Progenitor cell of endocrine pancreas (in vitro differentiated cells): Measurements from ENCODE around the gene PRKAR1B. TPM values are rescaled to one million over a fixed set of nuclear protein-coding genes. Genes with fewer than 3 reads are reported as not detected.

ENCODE experiments used
- DNase-seq: peaks from one replicate; pipeline ENCODE4 v3.0.0; 2021; ENCODE audit warnings: low spot score; ENCODE audit not compliant: unreplicated experiment
- H3K27ac Mint-ChIP-seq: 2 replicates; pipeline ENCODE4 v1.8.0; 2021; ENCODE audit warnings: mild to moderate bottlenecking, moderate library complexity, mixed read lengths
- H3K27me3 Mint-ChIP-seq: 2 replicates; pipeline ENCODE4 v1.8.0; 2021; ENCODE audit warnings: mixed read lengths
- H3K36me3 Mint-ChIP-seq: 2 replicates; pipeline ENCODE4 v1.8.0; 2022; ENCODE audit warnings: mixed read lengths; ENCODE audit not compliant: insufficient read depth
- H3K4me1 Mint-ChIP-seq: 2 replicates; pipeline ENCODE4 v1.8.0; 2021; ENCODE audit warnings: low read depth, mixed read lengths
- H3K4me3 Mint-ChIP-seq: 2 replicates; pipeline ENCODE4 v1.8.0; 2021; ENCODE audit warnings: low read depth, mild to moderate bottlenecking, moderate library complexity, mixed read lengths
- H3K9me3 Mint-ChIP-seq: 2 replicates; pipeline ENCODE4 v1.8.0; 2021; ENCODE audit warnings: low read depth, mixed read lengths
- total RNA-seq: library from RNA; stranded (reverse); gene quantifications from 2 replicates; pipeline ENCODE4 v1.2.1, GENCODE V29; 2021
- TF ChIP-seq, protein P1 (sequence below): fragments of 200-600 bp; sonication (generic); IDR thresholded peaks from one replicate; pipeline ENCODE4 v1.5.0; 2021; ENCODE audit warnings: antibody characterized with exemption, mild to moderate bottlenecking; ENCODE audit not compliant: unreplicated experiment

The PRKAR1B gene
- total RNA-seq, 1 donor from 2014 or later, result 54.2 TPM

DNA sequence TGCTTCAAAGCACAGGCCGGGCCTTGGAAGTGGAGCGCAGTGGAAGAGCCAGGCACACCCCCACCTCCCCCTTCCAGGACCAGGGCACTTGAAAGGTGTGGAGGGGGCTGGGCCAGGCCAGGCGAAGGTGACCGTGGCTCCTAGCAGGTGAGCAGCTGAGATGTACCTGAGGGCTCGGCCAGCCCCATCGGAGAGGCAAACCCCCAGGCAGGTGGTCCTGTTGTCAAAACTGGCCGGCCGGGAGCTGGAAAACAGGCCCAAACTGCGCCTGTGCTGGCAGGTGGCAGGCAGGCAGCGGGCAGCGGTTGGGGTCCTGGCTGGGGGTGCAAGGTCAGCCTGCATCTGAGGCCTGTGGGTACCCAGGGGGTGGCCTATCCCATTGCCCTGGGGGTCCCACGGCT lies 97.0 kb downstream of the PRKAR1B start:
- Mint-ChIP-seq H3K9me3 (peaks cover 5% of the 10 kb centered on the region), H3K27me3 (no peaks in the 10 kb centered on the region), H3K4me3 (no peak overlapping the region), H3K36me3 (peaks cover 13% of the 10 kb centered on the region), H3K4me1 (no peaks in the 10 kb centered on the region), H3K27ac (no peak overlapping the region)
- no peak for DNase-seq
- TF ChIP-seq, protein P1, sequence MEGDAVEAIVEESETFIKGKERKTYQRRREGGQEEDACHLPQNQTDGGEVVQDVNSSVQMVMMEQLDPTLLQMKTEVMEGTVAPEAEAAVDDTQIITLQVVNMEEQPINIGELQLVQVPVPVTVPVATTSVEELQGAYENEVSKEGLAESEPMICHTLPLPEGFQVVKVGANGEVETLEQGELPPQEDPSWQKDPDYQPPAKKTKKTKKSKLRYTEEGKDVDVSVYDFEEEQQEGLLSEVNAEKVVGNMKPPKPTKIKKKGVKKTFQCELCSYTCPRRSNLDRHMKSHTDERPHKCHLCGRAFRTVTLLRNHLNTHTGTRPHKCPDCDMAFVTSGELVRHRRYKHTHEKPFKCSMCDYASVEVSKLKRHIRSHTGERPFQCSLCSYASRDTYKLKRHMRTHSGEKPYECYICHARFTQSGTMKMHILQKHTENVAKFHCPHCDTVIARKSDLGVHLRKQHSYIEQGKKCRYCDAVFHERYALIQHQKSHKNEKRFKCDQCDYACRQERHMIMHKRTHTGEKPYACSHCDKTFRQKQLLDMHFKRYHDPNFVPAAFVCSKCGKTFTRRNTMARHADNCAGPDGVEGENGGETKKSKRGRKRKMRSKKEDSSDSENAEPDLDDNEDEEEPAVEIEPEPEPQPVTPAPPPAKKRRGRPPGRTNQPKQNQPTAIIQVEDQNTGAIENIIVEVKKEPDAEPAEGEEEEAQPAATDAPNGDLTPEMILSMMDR, result no peak

DNA sequence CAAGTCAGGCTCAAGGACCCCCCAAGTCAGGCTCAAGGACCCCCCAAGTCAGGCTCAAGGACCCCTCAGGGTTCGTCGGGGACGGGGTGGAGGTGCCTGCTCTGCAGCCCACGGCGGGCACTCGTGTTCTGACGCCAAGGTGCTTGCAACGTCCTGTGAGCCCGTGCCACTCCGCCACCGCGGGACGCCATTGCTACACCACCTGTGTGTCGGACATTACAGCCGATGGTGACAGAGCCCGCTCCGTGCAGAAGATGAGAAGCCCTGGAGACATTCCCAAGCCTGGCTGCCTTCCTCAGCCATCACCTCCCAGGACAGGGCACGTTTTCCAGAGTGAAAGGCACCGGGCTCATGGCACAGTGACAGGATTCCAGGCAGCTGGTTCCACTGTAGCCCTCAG lies 98.3 kb downstream of the PRKAR1B start:
- H3K36me3 Mint-ChIP-seq, result peaks cover 21% of the 10 kb centered on the region
- no peak overlapping the region for H3K4me3 Mint-ChIP-seq
- H3K4me1 Mint-ChIP-seq, result no peaks in the 10 kb centered on the region
- no peaks in the 10 kb centered on the region for H3K27me3 Mint-ChIP-seq
- no peak overlapping the region for H3K27ac Mint-ChIP-seq
- DNase-seq, result no peak
- H3K9me3 Mint-ChIP-seq, result peaks cover 13% of the 10 kb centered on the region
- TF ChIP-seq, protein P1, result no peak

DNA sequence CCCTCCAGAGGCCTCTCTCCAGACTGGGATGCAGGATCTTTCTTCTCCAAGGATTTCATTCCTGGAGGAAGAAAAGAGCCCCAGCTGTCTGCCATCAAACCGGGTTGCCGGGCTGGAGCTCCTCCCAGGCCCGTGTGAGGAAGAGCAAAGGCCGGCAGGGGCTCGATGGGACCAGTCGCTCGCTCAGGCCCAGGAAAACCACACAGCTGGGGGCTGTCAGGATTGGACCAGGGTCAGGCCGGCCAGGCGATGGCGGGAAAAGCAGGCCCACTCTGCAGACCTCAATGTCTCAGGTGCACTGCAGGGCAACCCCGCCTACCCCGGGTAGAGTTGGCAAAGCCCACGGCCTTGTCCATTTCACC lies 98.7 kb downstream of the PRKAR1B start:
- TF ChIP-seq, protein P1, result no peak
- no peak overlapping the region for H3K27ac Mint-ChIP-seq
- peaks cover 15% of the 10 kb centered on the region for H3K9me3 Mint-ChIP-seq
- H3K36me3 Mint-ChIP-seq, result peaks cover 25% of the 10 kb centered on the region
- no peak overlapping the region for H3K4me3 Mint-ChIP-seq
- H3K4me1 Mint-ChIP-seq, result no peaks in the 10 kb centered on the region
- no peak for DNase-seq
- H3K27me3 Mint-ChIP-seq, result no peaks in the 10 kb centered on the region

DNA sequence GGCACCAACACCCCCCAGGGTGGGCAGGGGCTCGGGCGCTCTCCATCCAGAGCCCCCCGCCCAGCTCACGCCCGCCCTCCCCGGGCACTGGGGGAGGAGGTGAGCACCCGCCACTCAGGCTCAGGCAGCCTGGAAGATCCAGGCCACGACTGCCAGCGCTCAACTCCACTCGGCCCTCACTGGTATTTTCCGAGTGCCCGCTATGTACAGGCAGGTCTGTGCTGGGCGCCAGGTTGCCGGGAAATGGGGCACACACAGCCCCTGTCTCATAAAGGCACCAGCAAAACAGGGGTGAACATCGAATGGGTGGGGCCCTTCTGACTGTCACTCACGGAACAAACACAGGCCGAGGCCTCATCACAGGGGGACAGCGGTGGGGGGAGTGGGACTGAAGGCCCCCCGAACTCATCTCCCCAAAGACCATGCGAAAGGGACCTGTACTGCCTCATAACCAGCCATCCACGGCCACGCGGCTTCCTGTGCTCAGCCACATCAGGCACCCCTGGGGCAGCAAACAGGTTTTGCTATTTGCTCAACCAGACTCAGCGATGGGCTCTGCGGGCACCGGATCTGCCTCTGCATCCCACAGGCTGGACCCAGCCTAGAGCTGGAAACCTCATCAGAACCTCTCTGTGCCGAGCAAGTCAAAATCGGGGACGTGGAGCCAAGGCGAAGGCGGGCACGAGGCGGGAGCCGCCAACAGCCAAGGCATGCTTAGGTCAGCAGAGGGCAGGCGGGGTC lies 99.2 kb downstream of the PRKAR1B start:
- Mint-ChIP-seq H3K27me3 (no peaks in the 10 kb centered on the region), H3K4me3 (no peak overlapping the region), H3K4me1 (no peaks in the 10 kb centered on the region), H3K36me3 (peaks cover 25% of the 10 kb centered on the region), H3K9me3 (peaks cover 16% of the 10 kb centered on the region), H3K27ac (no peak overlapping the region)
- DNase-seq, result no peak
- TF ChIP-seq, protein P1, result no peak

DNA sequence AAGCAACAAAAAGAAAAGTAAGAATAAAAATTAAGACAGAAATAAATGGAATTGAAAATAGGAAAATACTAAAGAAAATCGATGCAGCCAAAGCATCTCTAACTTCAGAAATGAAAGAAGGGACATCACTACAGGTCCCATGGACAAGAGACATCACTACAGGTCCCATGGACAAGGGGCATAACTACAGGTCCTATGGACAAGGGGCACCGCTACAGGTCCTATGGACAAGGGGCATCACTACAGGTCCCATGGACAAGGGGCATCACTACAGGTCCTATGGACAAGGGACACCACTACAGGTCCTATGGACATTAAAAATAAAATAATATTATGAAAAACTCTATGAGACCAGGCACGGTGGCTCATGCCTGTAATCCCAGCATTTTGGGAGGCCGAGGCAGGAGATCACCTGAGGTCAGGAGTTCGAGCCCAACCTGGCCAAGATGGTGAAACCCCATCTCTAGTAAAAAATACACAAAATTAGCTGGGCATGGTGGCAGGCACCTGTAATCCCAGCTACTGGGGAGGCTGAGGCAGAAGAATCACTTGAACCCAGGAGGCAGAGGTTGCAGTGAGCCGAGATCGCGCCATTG lies 101.6 kb downstream of the PRKAR1B start:
- TF ChIP-seq, protein P1, result no peak
- Mint-ChIP-seq H3K4me3 (no peak overlapping the region), H3K4me1 (peaks cover 8% of the 10 kb centered on the region), H3K27me3 (no peaks in the 10 kb centered on the region), H3K9me3 (peaks cover 22% of the 10 kb centered on the region), H3K36me3 (peaks cover 40% of the 10 kb centered on the region), H3K27ac (no peak overlapping the region)
- DNase-seq, result no peak
